ENCODE data around the gene KIAA0825. TPM values are rescaled to one million over a fixed set of nuclear protein-coding genes. Genes with fewer than 3 reads are reported as not detected.

The KIAA0825 gene
- total RNA-seq, 1 experiment from 2014 or later = 1.3 TPM

GRCh38 chr5:94564812-94565211 lies 53.6 kb downstream of the KIAA0825 start:
- H3K9me3 Mint-ChIP-seq = peaks cover 3% of the 10 kb centered on the region; the same call in 1 of the 2 replicates
- H3K4me1 Mint-ChIP-seq = peaks cover 14% of the 10 kb centered on the region
- no peak for TF ChIP-seq ZNF423 (CRISPR knock-in tag; IDR thresholded peaks at IDR 0.05)
- no peak for TF ChIP-seq ATF6 (CRISPR knock-in tag; IDR thresholded peaks at IDR 0.05)
- TF ChIP-seq GTF2I (CRISPR knock-in tag; conservative IDR thresholded peaks at IDR 0.05) = no peak
- TF ChIP-seq USF1 (CRISPR knock-in tag; IDR thresholded peaks at IDR 0.05) = no peak
- H3K36me3 Mint-ChIP-seq = no peaks in the 10 kb centered on the region
- H3K27ac Mint-ChIP-seq = no peak overlapping the region
- ChIA-PET CTCF (no interaction called here), POLR2A (no interaction called here)
- H3K27me3 Mint-ChIP-seq (ENCODE audit: low read depth) = no peaks in the 10 kb centered on the region
- DNase-seq (ENCODE audit: low spot score) (no peak), ATAC-seq (no peak)
- H3K4me3 Mint-ChIP-seq = no peak overlapping the region

- TF ChIP-seq SMAD4 (CRISPR knock-in tag; IDR thresholded peaks at IDR 0.05) = no peak
- TF ChIP-seq ATF3 (CRISPR knock-in tag; conservative IDR thresholded peaks at IDR 0.05) = no peak
- no peak for TF ChIP-seq ELF4 (CRISPR knock-in tag; IDR thresholded peaks at IDR 0.05; ENCODE audit: low read depth)
- TF ChIP-seq JUN (CRISPR knock-in tag; IDR thresholded peaks at IDR 0.05) = no peak
- no peak for TF ChIP-seq FOXJ3 (CRISPR knock-in tag; IDR thresholded peaks at IDR 0.05; ENCODE audit: borderline replicate concordance)
- TF ChIP-seq ZBTB43 (CRISPR knock-in tag; IDR thresholded peaks at IDR 0.05) = no peak
- TF ChIP-seq OVOL2 (CRISPR knock-in tag; IDR thresholded peaks at IDR 0.05; ENCODE audit: borderline replicate concordance) = no peak
- TF ChIP-seq SMAD3 (CRISPR knock-in tag; IDR thresholded peaks at IDR 0.05; ENCODE audit: borderline replicate concordance) = no peak
- no peak for TF ChIP-seq NFE2L1 (CRISPR knock-in tag; IDR thresholded peaks at IDR 0.05)
- no peak for TF ChIP-seq ZMAT4 (CRISPR knock-in tag; IDR thresholded peaks at IDR 0.05)
- TF ChIP-seq NFATC4 (CRISPR knock-in tag; IDR thresholded peaks at IDR 0.05) = no peak
- no peak for TF ChIP-seq MXD4 (CRISPR knock-in tag; IDR thresholded peaks at IDR 0.05; ENCODE audit: borderline replicate concordance)
- TF ChIP-seq ATF2 (CRISPR knock-in tag; IDR thresholded peaks at IDR 0.05; ENCODE audit: borderline replicate concordance, low read depth) = no peak
- TF ChIP-seq ZNF317 (CRISPR knock-in tag; IDR thresholded peaks at IDR 0.05; ENCODE audit: borderline replicate concordance, low read depth) = no peak
- TF ChIP-seq JAZF1 (CRISPR knock-in tag; IDR thresholded peaks at IDR 0.05) = no peak
- TF ChIP-seq GTF2I (CRISPR knock-in tag; conservative IDR thresholded peaks at IDR 0.05) = no peak
- TF ChIP-seq ZNF396 (CRISPR knock-in tag; IDR thresholded peaks at IDR 0.05; ENCODE audit: borderline replicate concordance) = no peak
- no peak for TF ChIP-seq E2F4 (CRISPR knock-in tag; IDR thresholded peaks at IDR 0.05; ENCODE audit: borderline replicate concordance, low read depth)
- peaks cover 3% of the 10 kb centered on the region for H3K36me3 Mint-ChIP-seq
- DNase-seq (ENCODE audit: low spot score) (no peak), ATAC-seq (no peak)
- no peak overlapping the region for H3K4me3 Mint-ChIP-seq
- H3K9me3 Mint-ChIP-seq = peaks cover 17% of the 10 kb centered on the region
- POLR2A ChIA-PET = interaction anchor here (0.6 kb wide), 1 partner anchor 514 kb away, joined by 3 read pairs; no protein-coding TSS in a partner anchor
- no peaks in the 10 kb centered on the region for H3K27me3 Mint-ChIP-seq (ENCODE audit: low read depth)
- H3K27ac Mint-ChIP-seq = no peak overlapping the region
- H3K4me1 Mint-ChIP-seq = peaks cover 20% of the 10 kb centered on the region
- CTCF ChIA-PET = no interaction called here
Measured at GRCh38 chr5:94562327-94562971, 56.0 kb downstream of the KIAA0825 start.
